Karpas-422 (cell line): ENCODE results near the gene TBK1. TPM values are rescaled to one million over a fixed set of nuclear protein-coding genes. Genes with fewer than 3 reads are reported as not detected.
"Not testable (repeated sequence)": the region's sequence is repeated elsewhere in the genome, so short reads cannot be mapped to it uniquely, and the experiment has no call there.

Source experiments
- DNase-seq: peaks from one replicate; pipeline ENCODE4 v3.0.0-alpha.2; 2015
- H2AFZ ChIP-seq: fragments of 200-600 bp; sonication (generic); 2 replicates; pipeline ENCODE4 v1.6.1; 2014; ENCODE audit warnings: antibody characterized with exemption, low read length, mixed read lengths
- H3K27ac ChIP-seq: fragments of 200-600 bp; sonication (generic); 2 replicates; pipeline ENCODE4 v1.5.1; 2014; ENCODE audit warnings: mild to moderate bottlenecking, low read length, moderate library complexity
- H3K27me3 ChIP-seq: fragments of 200-600 bp; sonication (generic); 2 replicates; pipeline ENCODE4 v1.6.1; 2014; ENCODE audit warnings: low read length, mixed read lengths
- H3K36me3 ChIP-seq: fragments of 200-600 bp; sonication (generic); 2 replicates; pipeline ENCODE4 v1.6.1; 2014; ENCODE audit warnings: low read length, mixed read lengths; ENCODE audit not compliant: insufficient read depth
- H3K4me1 ChIP-seq: fragments of 200-600 bp; sonication (generic); 2 replicates; pipeline ENCODE4 v1.6.1; 2014; ENCODE audit warnings: mild to moderate bottlenecking, low read length, mixed read lengths
- H3K4me2 ChIP-seq: fragments of 200-600 bp; sonication (generic); 2 replicates; pipeline ENCODE4 v1.6.1; 2014; ENCODE audit warnings: low read length, low read depth, mild to moderate bottlenecking; ENCODE audit not compliant: poor library complexity, severe bottlenecking
- H3K4me3 ChIP-seq: fragments of 200-600 bp; sonication (generic); 2 replicates; pipeline ENCODE4 v1.5.1; 2014; ENCODE audit warnings: mild to moderate bottlenecking, antibody characterized with exemption, low read length, mixed read lengths
- H3K79me2 ChIP-seq: fragments of 200-600 bp; sonication (generic); 2 replicates; pipeline ENCODE4 v1.6.1; 2014; ENCODE audit warnings: mild to moderate bottlenecking, low read length, mixed read lengths
- H3K9ac ChIP-seq: fragments of 200-600 bp; sonication (generic); 2 replicates; pipeline ENCODE4 v1.6.0; 2014; ENCODE audit warnings: low read length
- H3K9me2 ChIP-seq: fragments of 200-600 bp; sonication (generic), shearing (Covaris generic); replicated peaks from 2 replicates; pipeline ENCODE4 v1.6.0; 2014; ENCODE audit warnings: mild to moderate bottlenecking, low read length, moderate library complexity; ENCODE audit not compliant: insufficient read depth
- H3K9me3 ChIP-seq: fragments of 300-700, 200-600 bp; sonication (generic); 2 replicates; pipeline ENCODE4 v1.6.1; 2014; ENCODE audit warnings: low read length, mixed read lengths
- H4K20me1 ChIP-seq: fragments of 200-600 bp; sonication (generic); 2 replicates; pipeline ENCODE4 v1.6.1; 2014; ENCODE audit warnings: mild to moderate bottlenecking, antibody characterized with exemption, low read length, low read depth; ENCODE audit not compliant: insufficient read depth
- total RNA-seq: library from RNA; depleted of rRNA; stranded (reverse); fragments of >200 nt; shearing (Covaris generic); gene quantifications from 2 replicates; pipeline ENCODE4 v1.2.3, GENCODE V29; 2014; ENCODE audit warnings: low replicate concordance

The TBK1 gene
- total RNA-seq, 1 experiment from 2014 or later = 43.8 TPM

GRCh38 chr12:64530566-64530965 is 78.6 kb downstream of the TBK1 start:
- Histone ChIP-seq H3K4me1 (no peaks in the 10 kb centered on the region), H3K9me2 (no peaks in the 10 kb centered on the region), H3K79me2 (no peaks in the 10 kb centered on the region), H2AFZ (no peak overlapping the region), H3K4me2 (no peak overlapping the region), H3K27me3 (no peaks in the 10 kb centered on the region), H3K36me3 (no peaks in the 10 kb centered on the region), H3K27ac (no peak overlapping the region), H3K9me3 (no peaks in the 10 kb centered on the region), H3K9ac (no peak overlapping the region), H3K4me3 (no peak overlapping the region), H4K20me1 (no peaks in the 10 kb centered on the region)
- DNase-seq = no peak

DNA sequence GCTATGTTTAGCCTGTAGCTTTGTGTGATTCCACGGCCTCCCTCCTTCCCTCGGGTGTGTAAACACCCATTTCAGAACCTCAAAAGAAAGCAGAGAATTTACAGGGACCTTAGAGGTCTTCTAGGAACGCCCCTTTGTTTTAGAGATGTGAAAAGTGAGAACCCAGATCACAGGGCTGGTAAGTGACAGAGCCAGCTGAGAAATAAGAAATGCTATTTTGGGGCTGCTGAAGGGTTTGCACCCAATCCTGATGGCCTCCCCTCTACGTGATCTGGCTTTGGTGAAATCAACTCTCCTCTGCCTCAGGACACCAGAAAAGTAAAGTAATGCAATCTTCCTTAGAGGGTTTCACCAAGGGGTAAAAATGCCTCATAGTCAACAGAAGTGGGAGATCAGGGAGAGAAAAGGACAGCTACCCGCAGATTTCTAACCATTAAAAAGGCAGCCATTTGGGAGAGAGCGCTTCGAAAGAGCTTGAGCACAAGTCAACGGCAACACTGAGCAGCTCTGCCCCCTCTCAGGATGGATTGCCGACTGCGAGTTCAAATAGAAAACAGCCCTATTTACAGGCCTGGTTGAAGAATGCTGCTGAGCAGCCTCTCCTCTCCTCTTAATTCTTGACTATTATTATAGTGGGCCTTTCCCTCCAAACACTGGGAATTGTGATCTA is 79.9 kb downstream of the TBK1 start:
- Histone ChIP-seq H3K9me3 (no peaks in the 10 kb centered on the region), H3K4me1 (no peaks in the 10 kb centered on the region), H3K79me2 (no peaks in the 10 kb centered on the region), H3K9ac (no peak overlapping the region), H3K36me3 (no peaks in the 10 kb centered on the region), H3K9me2 (no peaks in the 10 kb centered on the region), H4K20me1 (no peaks in the 10 kb centered on the region), H3K4me2 (no peak overlapping the region), H3K4me3 (no peak overlapping the region), H2AFZ (no peak overlapping the region), H3K27ac (no peak overlapping the region), H3K27me3 (no peaks in the 10 kb centered on the region)
- no peak for DNase-seq

- Histone ChIP-seq H3K9me2 (no peaks in the 10 kb centered on the region), H3K9ac (no peak overlapping the region), H2AFZ (no peak overlapping the region), H3K27ac (no peak overlapping the region), H3K79me2 (no peaks in the 10 kb centered on the region), H4K20me1 (no peaks in the 10 kb centered on the region), H3K36me3 (no peaks in the 10 kb centered on the region), H3K4me3 (no peak overlapping the region), H3K9me3 (no peaks in the 10 kb centered on the region), H3K4me1 (no peaks in the 10 kb centered on the region), H3K4me2 (no peak overlapping the region), H3K27me3 (no peaks in the 10 kb centered on the region)
- DNase-seq = no peak
Observed at GRCh38 chr12:64532734-64533351, 80.9 kb downstream of the TBK1 start.

GRCh38 chr12:64534672-64535199 is 82.8 kb downstream of the TBK1 start:
- H2AFZ ChIP-seq = no peak overlapping the region

GRCh38 chr12:64538121-64538520 is 86.2 kb downstream of the TBK1 start:
- Histone ChIP-seq H3K36me3 (no peaks in the 10 kb centered on the region), H3K9me2 (no peaks in the 10 kb centered on the region), H3K27me3 (no peaks in the 10 kb centered on the region), H3K4me2 (no peak overlapping the region), H3K9me3 (no peaks in the 10 kb centered on the region), H3K9ac (no peak overlapping the region), H4K20me1 (no peaks in the 10 kb centered on the region), H3K79me2 (no peaks in the 10 kb centered on the region), H3K4me3 (no peak overlapping the region), H2AFZ (no peak overlapping the region), H3K27ac (no peak overlapping the region), H3K4me1 (no peaks in the 10 kb centered on the region)
- no peak for DNase-seq

More at GRCh38 chr12:64534672-64535199, 82.8 kb downstream of the TBK1 start:
- Histone ChIP-seq H3K27me3 (no peaks in the 10 kb centered on the region), H3K9ac (no peak overlapping the region), H3K4me1 (no peaks in the 10 kb centered on the region), H3K79me2 (no peaks in the 10 kb centered on the region), H4K20me1 (no peaks in the 10 kb centered on the region), H3K9me3 (no peaks in the 10 kb centered on the region), H3K27ac (no peak overlapping the region), H3K9me2 (no peaks in the 10 kb centered on the region), H3K36me3 (no peaks in the 10 kb centered on the region), H3K4me3 (no peak overlapping the region), H3K4me2 (no peak overlapping the region)
- DNase-seq = no peak

- H4K20me1 ChIP-seq, H3K4me1 ChIP-seq, H3K9me2 ChIP-seq, H3K27ac ChIP-seq, H3K4me3 ChIP-seq, H3K36me3 ChIP-seq, H3K9ac ChIP-seq, H3K4me2 ChIP-seq, H3K79me2 ChIP-seq, DNase-seq, H3K27me3 ChIP-seq, H3K9me3 ChIP-seq, H2AFZ ChIP-seq: not testable (repeated sequence)
Observed at GRCh38 chr12:64542409-64543047, 90.6 kb downstream of the TBK1 start.

GRCh38 chr12:64544371-64545080 is 92.6 kb downstream of the TBK1 start:
- Histone ChIP-seq H3K27me3 (no peaks in the 10 kb centered on the region), H3K9me3 (no peaks in the 10 kb centered on the region), H2AFZ (no peak overlapping the region), H3K79me2 (no peaks in the 10 kb centered on the region), H3K4me2 (no peak overlapping the region), H3K36me3 (no peaks in the 10 kb centered on the region), H3K4me3 (no peak overlapping the region), H3K27ac (no peak overlapping the region), H3K4me1 (no peaks in the 10 kb centered on the region), H4K20me1 (no peaks in the 10 kb centered on the region), H3K9me2 (no peaks in the 10 kb centered on the region), H3K9ac (no peak overlapping the region)
- no peak for DNase-seq

GRCh38 chr12:64545081-64545382 is 93.1 kb downstream of the TBK1 start:
- no peak overlapping the region for H2AFZ ChIP-seq
- H3K9ac ChIP-seq = no peak overlapping the region
- no peaks in the 10 kb centered on the region for H3K4me1 ChIP-seq
- H3K27ac ChIP-seq = no peak overlapping the region
- no peaks in the 10 kb centered on the region for H3K27me3 ChIP-seq
- H3K9me3 ChIP-seq = no peaks in the 10 kb centered on the region
- H3K36me3 ChIP-seq = no peaks in the 10 kb centered on the region
- DNase-seq = no peak
- no peaks in the 10 kb centered on the region for H3K79me2 ChIP-seq
- H3K4me3 ChIP-seq = no peak overlapping the region
- no peaks in the 10 kb centered on the region for H3K9me2 ChIP-seq
- H3K4me2 ChIP-seq = no peak overlapping the region
- H4K20me1 ChIP-seq = no peaks in the 10 kb centered on the region
